Colon (tissue), 2 donors: ENCODE measurements around the gene ADPRH.

Experiments used
- FAIRE-seq: peaks from 2 replicates; lab custom pipeline; 2012; peaks lifted over from hg19 to GRCh38; lab: Jason Lieb, UNC
- donor health status: control.
- donor health status: control.

Gene ADPRH

DNA sequence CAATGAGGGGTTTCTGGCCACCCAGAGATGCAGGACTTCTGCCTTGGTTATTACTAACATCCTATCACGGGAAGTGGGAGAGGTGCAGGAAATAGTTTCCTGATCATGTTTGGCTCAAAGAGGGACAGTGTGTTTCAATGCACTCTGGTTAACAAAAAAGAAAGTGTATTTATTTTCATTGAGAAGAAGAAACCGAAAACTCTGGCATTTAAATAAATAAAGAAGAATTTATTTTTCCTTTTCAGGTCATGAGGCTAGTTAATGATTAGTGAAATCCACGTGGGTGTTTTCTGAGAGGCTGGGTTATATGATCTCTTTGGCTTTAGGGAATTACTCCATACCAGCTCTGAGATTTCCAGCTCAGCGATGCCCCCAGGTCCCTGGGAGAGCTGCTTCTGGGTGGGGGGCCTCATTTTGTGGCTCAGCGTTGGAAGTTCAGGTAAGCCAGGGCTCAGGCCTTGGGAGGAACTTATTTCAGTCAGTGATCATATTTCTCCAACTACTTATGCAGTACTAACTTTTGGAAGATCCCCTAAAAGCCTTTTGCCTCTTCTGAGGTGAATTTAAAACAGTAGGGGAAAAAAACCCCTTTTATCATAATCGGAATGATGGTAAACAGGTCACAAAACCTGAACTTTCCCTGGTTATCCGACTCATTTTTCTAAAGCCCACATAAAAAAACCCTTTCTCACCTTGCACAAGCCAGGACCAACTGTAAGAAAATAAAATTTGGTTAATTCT lies 18.4 kb downstream of the ADPRH start, which contains the start of gene PLA1A:
Gene PLA1A (plus strand): TSS at position 338 of the 741 bp plus-strand sequence. CDS start 29 bp downstream, at position 367.
- FAIRE-seq, result no peak

- no peak for FAIRE-seq
These were observed 19.3 kb downstream of the ADPRH start for GRCh38 chr3:119598410-119599098.

GRCh38 chr3:119599558-119600174 lies 20.4 kb downstream of the ADPRH start:
- FAIRE-seq, result no peak

DNA sequence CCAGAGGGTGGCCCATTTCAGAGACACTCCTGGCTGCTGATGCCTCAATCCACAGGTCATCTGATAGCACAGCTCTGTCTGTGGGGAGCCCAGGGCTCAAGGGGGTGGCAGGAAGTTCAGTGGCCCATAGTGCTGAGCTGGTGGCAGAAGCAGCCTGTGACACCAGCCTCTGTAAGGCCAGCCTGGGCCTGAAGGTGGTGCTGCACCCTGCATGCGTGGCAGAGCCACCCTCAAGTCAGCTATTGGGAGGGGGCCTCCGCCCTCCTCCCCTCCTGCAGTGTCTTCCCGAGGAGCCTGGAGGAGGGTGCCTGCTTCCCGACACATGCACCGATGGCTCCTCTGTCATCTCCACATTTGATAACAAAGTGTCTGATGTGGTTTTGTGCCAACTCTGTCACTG lies 21.4 kb downstream of the ADPRH start:
- FAIRE-seq, result no peak

GRCh38 chr3:119601154-119601553 lies 21.9 kb downstream of the ADPRH start:
- FAIRE-seq, result no peak

GRCh38 chr3:119602676-119603075 lies 23.4 kb downstream of the ADPRH start:
- no peak for FAIRE-seq

GRCh38 chr3:119604878-119605277 lies 25.6 kb downstream of the ADPRH start:
- FAIRE-seq, result no peak

- FAIRE-seq, result no peak
These were observed 29.2 kb downstream of the ADPRH start for GRCh38 chr3:119608405-119609000.

- FAIRE-seq, result no peak
These were observed 30.0 kb downstream of the ADPRH start for GRCh38 chr3:119609301-119609700.

GRCh38 chr3:119611664-119612063 lies 32.4 kb downstream of the ADPRH start:
- FAIRE-seq, result no peak

DNA sequence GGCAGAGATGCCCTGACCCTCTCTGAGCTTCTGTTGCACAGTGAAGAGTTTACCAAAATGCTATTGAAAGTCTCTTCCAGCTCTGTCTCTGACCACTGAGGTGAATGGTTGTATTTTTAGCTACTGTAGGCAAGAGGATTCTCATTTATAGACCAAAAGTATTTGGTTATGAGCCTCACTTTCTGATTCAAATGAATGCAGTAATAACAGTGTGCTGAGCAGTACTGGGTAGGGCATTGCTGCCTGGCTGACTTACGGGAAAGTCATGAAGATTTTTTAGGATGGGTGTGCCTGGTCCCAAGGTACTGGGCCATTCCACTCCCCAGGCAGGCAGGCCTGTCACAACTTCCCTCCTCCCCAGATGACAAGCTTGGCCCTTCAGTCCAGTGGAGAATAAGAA lies 33.9 kb downstream of the ADPRH start:
- FAIRE-seq, result no peak

- no peak for FAIRE-seq
These were observed 34.6 kb downstream of the ADPRH start for GRCh38 chr3:119613872-119614271.

DNA sequence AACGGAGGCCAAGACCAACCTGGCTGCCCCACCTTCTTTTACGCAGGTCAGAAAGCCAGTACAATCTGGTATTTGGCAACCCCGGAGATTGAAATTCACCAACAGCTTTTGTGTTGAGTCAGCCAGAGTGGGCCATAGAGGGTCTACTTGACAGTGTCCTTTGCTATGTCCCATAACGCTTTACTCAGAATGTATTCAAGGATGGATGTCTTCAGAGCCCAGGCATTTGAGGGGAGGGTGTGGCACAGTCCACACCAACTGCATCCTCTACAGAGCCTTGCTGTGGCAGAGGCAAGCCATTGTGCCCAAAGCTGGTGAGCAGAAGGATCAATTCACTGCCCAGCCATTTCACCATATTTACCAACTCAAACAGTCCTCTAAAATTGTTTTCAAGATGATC lies 36.8 kb downstream of the ADPRH start:
- no peak for FAIRE-seq

DNA sequence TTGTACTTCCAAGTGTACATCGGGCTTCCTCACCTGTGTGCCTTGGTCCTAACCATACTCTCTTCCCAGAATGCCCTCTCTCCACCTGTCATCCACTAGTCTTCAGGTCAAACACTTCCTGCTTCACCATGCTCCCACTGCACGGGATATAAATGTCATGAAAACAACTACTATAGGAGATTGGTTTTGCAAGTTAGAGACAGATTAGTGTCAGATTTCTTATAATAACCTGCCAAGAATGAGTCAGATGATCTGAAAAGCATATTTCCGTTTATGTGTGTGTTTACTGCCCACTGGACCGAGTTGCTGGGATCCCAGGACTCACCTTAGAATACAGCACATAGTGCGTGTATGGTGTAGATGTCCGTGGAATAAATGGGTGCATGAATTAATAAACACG lies 39.8 kb downstream of the ADPRH start:
- FAIRE-seq, result no peak

- no peak for FAIRE-seq
These were observed 41.6 kb downstream of the ADPRH start for GRCh38 chr3:119620899-119621298.

DNA sequence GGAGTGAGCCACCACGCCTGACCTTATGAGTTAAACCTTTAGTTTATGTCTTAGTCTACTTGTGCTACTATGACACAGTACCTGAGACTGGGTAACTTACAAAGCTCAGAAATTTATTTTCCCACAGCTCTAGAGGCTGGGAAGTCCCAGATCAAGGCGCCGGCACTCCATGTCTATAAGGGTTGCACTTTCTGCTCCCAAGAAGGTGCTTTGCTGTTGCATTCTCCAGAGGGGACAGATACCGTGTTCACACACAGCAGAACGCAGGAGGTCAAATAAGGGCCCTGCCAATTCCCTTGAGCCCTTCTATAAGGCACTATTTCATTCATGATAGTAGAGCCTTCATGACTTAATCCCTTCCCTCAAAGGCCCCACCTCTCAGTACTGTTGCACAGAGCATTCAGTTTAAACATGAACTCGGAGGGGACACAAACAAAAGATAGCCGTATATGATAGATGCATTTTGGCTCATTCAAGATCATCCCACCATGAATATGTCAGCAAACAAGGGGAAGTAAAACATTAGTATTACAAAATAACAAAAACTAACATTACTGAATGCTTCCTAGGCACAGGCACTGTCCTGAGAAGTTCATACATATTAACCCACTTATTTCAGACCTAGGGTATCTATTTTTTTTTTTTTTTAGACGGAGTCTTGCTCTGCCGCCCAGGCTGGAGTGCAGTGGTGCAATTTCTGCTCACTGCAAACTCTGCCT lies 44.9 kb downstream of the ADPRH start:
- no peak for FAIRE-seq

GRCh38 chr3:119625451-119626153 lies 46.3 kb downstream of the ADPRH start:
- FAIRE-seq, result no peak

DNA sequence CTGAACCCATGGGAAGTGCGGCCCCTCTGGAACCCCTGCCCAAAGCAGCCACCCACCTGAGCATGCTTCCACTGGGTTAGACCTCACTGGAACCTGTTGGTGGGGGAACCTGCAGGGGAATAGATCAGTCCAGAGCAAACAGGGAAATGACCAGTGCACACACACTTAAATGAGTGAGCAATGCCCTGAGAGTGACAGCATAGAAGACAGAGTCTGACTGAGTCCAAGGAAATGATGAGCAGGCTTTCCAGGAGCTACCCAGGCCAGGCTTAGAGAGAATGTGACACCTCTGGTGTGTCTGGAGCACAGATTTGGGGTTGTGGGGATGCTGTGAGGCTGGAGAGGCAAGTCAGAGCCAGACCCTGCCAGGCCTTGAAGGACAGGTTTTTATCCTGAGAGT lies 46.9 kb downstream of the ADPRH start:
- FAIRE-seq, result no peak

DNA sequence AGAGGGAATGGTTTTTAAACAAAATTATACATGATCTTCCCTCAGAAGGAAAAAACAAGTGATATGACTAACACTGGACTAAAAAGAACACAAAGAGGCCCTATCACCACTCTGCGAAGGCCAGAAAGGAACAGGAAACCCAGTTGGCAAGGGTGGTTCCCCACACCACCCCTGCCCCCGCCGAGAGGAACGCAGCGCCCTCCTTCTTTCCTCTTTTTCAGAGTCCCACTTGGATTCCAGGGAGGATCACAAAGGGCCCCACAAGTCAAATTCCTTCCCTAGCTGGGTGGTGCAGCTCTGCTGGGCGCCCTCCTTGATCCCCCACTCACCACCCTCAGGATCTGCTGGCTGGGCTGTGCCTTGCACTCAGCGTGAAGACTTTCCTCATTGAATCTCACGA lies 48.2 kb downstream of the ADPRH start:
- FAIRE-seq, result no peak

GRCh38 chr3:119628390-119628789 lies 49.1 kb downstream of the ADPRH start:
- no peak for FAIRE-seq

DNA sequence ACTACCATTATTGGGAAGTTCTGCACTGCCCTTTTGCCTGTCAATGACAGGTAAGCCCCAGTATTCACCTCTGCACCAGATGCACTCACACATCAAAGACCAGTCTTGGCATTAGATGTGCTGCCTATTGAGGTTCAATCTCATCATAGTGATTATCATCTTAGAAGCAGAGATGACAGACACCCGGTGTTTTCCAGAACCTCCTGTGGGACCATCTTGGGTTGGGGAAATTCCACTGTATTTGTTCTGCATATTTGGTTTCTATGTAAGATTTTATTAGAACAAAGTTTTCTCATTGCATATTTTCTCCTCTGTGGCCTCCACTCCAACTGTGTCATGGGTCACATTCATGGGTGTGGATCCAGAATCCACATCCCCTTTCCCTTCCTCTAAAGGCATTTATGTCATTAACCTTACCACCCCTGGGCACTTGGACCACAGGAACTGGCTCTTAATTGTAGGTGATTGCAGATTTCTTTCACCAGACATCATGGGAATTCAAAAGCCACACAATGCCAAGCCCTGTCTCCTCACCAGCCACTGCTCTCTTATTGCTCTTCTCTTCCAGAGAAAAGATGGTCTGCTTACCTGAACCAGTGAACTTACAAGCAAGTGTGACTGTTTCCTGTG lies 49.6 kb downstream of the ADPRH start:
- no peak for FAIRE-seq
